Neural cell (in vitro differentiated cells): ENCODE measurements around the gene COL24A1. TPM values are rescaled to one million over a fixed set of nuclear protein-coding genes. Genes with fewer than 3 reads are reported as not detected.

Experiments
- H2AFZ ChIP-seq: fragments of 200-600, 300-800 bp; sonication (generic), shearing (Covaris generic); 2 replicates; pipeline ENCODE4 v1.6.0; 2014; ENCODE audit warnings: low read depth, mild to moderate bottlenecking, antibody characterized with exemption, low read length, moderate library complexity
- H3F3A ChIP-seq: fragments of 200-600 bp; shearing (Covaris generic); 2 replicates; pipeline ENCODE4 v1.6.1; 2016; ENCODE audit warnings: mild to moderate bottlenecking, moderate library complexity, mixed read lengths, antibody characterized with exemption, low read length; ENCODE audit not compliant: insufficient read depth, poor library complexity, severe bottlenecking
- H3K27ac ChIP-seq: fragments of 200-600, 300-800 bp; sonication (generic), shearing (Covaris generic); 2 replicates; pipeline ENCODE4 v1.5.1; 2014; ENCODE audit warnings: mild to moderate bottlenecking, low read length, moderate library complexity
- H3K27me3 ChIP-seq: fragments of 300-800, 200-600 bp; sonication (generic), shearing (Covaris generic); 2 replicates; pipeline ENCODE4 v1.6.0; 2014; ENCODE audit warnings: mild to moderate bottlenecking, low read depth, low read length, moderate library complexity; ENCODE audit not compliant: insufficient read depth
- H3K36me3 ChIP-seq: fragments of 300-800, 200-600 bp; sonication (generic), shearing (Covaris generic); 2 replicates; pipeline ENCODE4 v1.5.1; 2014; ENCODE audit warnings: mild to moderate bottlenecking, antibody characterized with exemption, low read length, moderate library complexity; ENCODE audit not compliant: insufficient read depth
- H3K4me2 ChIP-seq: fragments of 300-800, 200-600 bp; sonication (generic), shearing (Covaris generic); 2 replicates; pipeline ENCODE4 v1.6.0; 2014; ENCODE audit warnings: mild to moderate bottlenecking, low read length
- H3K4me3 ChIP-seq: fragments of 300-800, 200-600 bp; sonication (generic), shearing (Covaris generic); 2 replicates; pipeline ENCODE4 v1.5.1; 2014; ENCODE audit warnings: mild to moderate bottlenecking, low read length, moderate library complexity
- H3K79me2 ChIP-seq: fragments of 200-600 bp; shearing (Covaris generic); replicated peaks from 2 replicates; pipeline ENCODE4 v1.6.0; 2014; ENCODE audit warnings: mild to moderate bottlenecking, low read length, moderate library complexity; ENCODE audit not compliant: insufficient read depth
- H3K9ac ChIP-seq: fragments of 300-800, 200-600 bp; sonication (generic), shearing (Covaris generic); 2 replicates; pipeline ENCODE4 v1.6.1; 2016; ENCODE audit warnings: mild to moderate bottlenecking, low read length, mixed read lengths
- H3K9me2 ChIP-seq: fragments of 200-600 bp; shearing (Covaris generic); 2 replicates; pipeline ENCODE4 v1.6.1; 2016; ENCODE audit warnings: mild to moderate bottlenecking, low read length, mixed read lengths; ENCODE audit not compliant: insufficient read depth
- H3K9me3 ChIP-seq: fragments of 200-600, 300-800 bp; sonication (generic), shearing (Covaris generic); 2 replicates; pipeline ENCODE4 v1.6.1; 2016; ENCODE audit warnings: mild to moderate bottlenecking, mixed run types, low read length, moderate library complexity, mixed read lengths
- H4K20me1 ChIP-seq: fragments of 200-600 bp; shearing (Covaris generic); 2 replicates; pipeline ENCODE4 v1.6.1; 2016; ENCODE audit warnings: mild to moderate bottlenecking, mixed run types; ENCODE audit not compliant: insufficient read depth
- CTCF ChIP-seq: fragments of 450-650 bp; IDR thresholded peaks from 2 replicates; pipeline ENCODE4 v1.5.1; 2014; ENCODE audit warnings: antibody characterized with exemption, mild to moderate bottlenecking, moderate library complexity; ENCODE audit not compliant: poor library complexity, severe bottlenecking
- EP300 ChIP-seq: fragments of 450-650 bp; conservative IDR thresholded peaks from 2 replicates; pipeline ENCODE4 v1.6.1; 2014; ENCODE audit warnings: antibody characterized with exemption, mild to moderate bottlenecking, moderate library complexity; ENCODE audit not compliant: poor library complexity, severe bottlenecking
- EZH2 ChIP-seq: fragments of 200-600, 300-800 bp; shearing (Covaris generic), sonication (generic); IDR thresholded peaks from 2 replicates; pipeline ENCODE4 v1.6.1; 2014; ENCODE audit warnings: antibody characterized with exemption, low read length, borderline replicate concordance, mild to moderate bottlenecking; ENCODE audit not compliant: insufficient read depth, poor library complexity, severe bottlenecking
- MXI1 ChIP-seq: fragments of 450-650 bp; conservative IDR thresholded peaks from 2 replicates; pipeline ENCODE4 v1.6.1; 2014; ENCODE audit warnings: antibody characterized with exemption, mild to moderate bottlenecking; ENCODE audit not compliant: poor library complexity, severe bottlenecking
- POLR2AphosphoS5 ChIP-seq: IDR thresholded peaks from 2 replicates; pipeline ENCODE4 v1.6.1; 2012
- RAD21 ChIP-seq: fragments of 450-650 bp; conservative IDR thresholded peaks from 2 replicates; pipeline ENCODE4 v1.6.1; 2014; ENCODE audit warnings: antibody characterized with exemption, mild to moderate bottlenecking, moderate library complexity
- REST ChIP-seq: IDR thresholded peaks from 2 replicates; pipeline ENCODE4 v1.6.1; 2012; ENCODE audit warnings: borderline replicate concordance
- SMC3 ChIP-seq: fragments of 450-650 bp; conservative IDR thresholded peaks from 2 replicates; pipeline ENCODE4 v1.6.1; 2014; ENCODE audit warnings: antibody characterized with exemption, mild to moderate bottlenecking, moderate library complexity; ENCODE audit not compliant: poor library complexity
- TAF1 ChIP-seq: IDR thresholded peaks from 2 replicates; pipeline ENCODE4 v1.6.1; 2012; ENCODE audit warnings: low read depth
- polyA plus RNA-seq: library from polyadenylated mRNA; depleted of rRNA; stranded (reverse); fragments of >200 nt; gene quantifications from 2 replicates; pipeline ENCODE4 v1.2.3, GENCODE V29; 2014

The COL24A1 gene
- polyA plus RNA-seq, 1 donor from 2014 or later = 0.19 TPM

GRCh38 chr1:85976516-85977205 lies 179.9 kb downstream of the COL24A1 start:
- Histone ChIP-seq H3K9ac (no peak overlapping the region), H3K9me2 (no peaks in the 10 kb centered on the region), H4K20me1 (no peaks in the 10 kb centered on the region), H3K9me3 (no peaks in the 10 kb centered on the region), H3K4me3 (no peak overlapping the region), H3K27ac (no peak overlapping the region), H3K79me2 (no peaks in the 10 kb centered on the region), H2AFZ (no peak overlapping the region), H3K27me3 (no peaks in the 10 kb centered on the region), H3F3A (no peaks in the 10 kb centered on the region), H3K36me3 (no peaks in the 10 kb centered on the region), H3K4me2 (no peak overlapping the region)
- TF ChIP-seq TAF1 (no peak), MXI1 (no peak), SMC3 (no peak), EP300 (no peak), CTCF (no peak), POLR2AphosphoS5 (no peak), RAD21 (no peak), REST (no peak), EZH2 (no peak)

GRCh38 chr1:85975912-85976371 lies 180.6 kb downstream of the COL24A1 start:
- no peaks in the 10 kb centered on the region for H3K36me3 ChIP-seq
- H3K27me3 ChIP-seq = no peaks in the 10 kb centered on the region
- no peak overlapping the region for H3K9ac ChIP-seq
- H3F3A ChIP-seq = no peaks in the 10 kb centered on the region
- no peaks in the 10 kb centered on the region for H3K79me2 ChIP-seq
- no peak overlapping the region for H3K4me2 ChIP-seq
- H3K9me3 ChIP-seq = no peaks in the 10 kb centered on the region
- TF ChIP-seq RAD21 = no peak
- TF ChIP-seq CTCF = no peak
- TF ChIP-seq MXI1 = no peak
- H3K27ac ChIP-seq = no peak overlapping the region
- no peaks in the 10 kb centered on the region for H3K9me2 ChIP-seq
- no peaks in the 10 kb centered on the region for H4K20me1 ChIP-seq
- no peak overlapping the region for H3K4me3 ChIP-seq
- no peak overlapping the region for H2AFZ ChIP-seq
